ENCODE measurements around the gene PPM1A. TPM values are rescaled to one million over a fixed set of nuclear protein-coding genes. Genes with fewer than 3 reads are reported as not detected.

Gene PPM1A
- total RNA-seq, 3 donors from 2014 or later (not counting 1 experiment from before 2014, with no cell fraction given), result 118 to 126 (median 119) TPM

GRCh38 chr14:60278350-60278749 is 29.3 kb downstream of the PPM1A start:
- H3K27me3 Mint-ChIP-seq (ENCODE audit: low read depth in 2 of 2), result no peaks in the 10 kb centered on the region
- H3K27ac ChIP-seq (ENCODE audit: low read length), result no peak overlapping the region
- H3K9me3 ChIP-seq (ENCODE audit: control insufficient read depth, insufficient read depth, low read length), result no peaks in the 10 kb centered on the region
- peaks cover 9% of the 10 kb centered on the region for H3K36me3 ChIP-seq (ENCODE audit: control insufficient read depth, insufficient read depth, low read length)
- intact Hi-C loops (cut with micrococcal nuclease), result no loop called here
- H3K4me3 ChIP-seq (ENCODE audit: low read length), result no peak overlapping the region
- no peaks in the 10 kb centered on the region for H3K9me3 Mint-ChIP-seq
- 89% methylated on average over 2 of the region's 2 CpGs for WGBS (ENCODE audit: insufficient coverage)
- peak overlapping the region in 1 of 2 donors; percentile 47 for H3K27ac Mint-ChIP-seq
- H3K27me3 ChIP-seq (ENCODE audit: control insufficient read depth, insufficient read depth, low read length), result no peaks in the 10 kb centered on the region
- no peak for ATAC-seq
- peaks cover 4% of the 10 kb centered on the region for H3K4me1 ChIP-seq (ENCODE audit: control insufficient read depth, insufficient read depth, low read length)
- TF ChIP-seq CTCF (IDR thresholded peaks at IDR 0.05), result no peak
- no peak for DNase-seq
- peaks cover 68 to 75% of the 10 kb centered on the region in 2 donors for H3K4me1 Mint-ChIP-seq
- H3K4me3 Mint-ChIP-seq, result no peak overlapping the region
- no peaks in the 10 kb centered on the region for H3K36me3 Mint-ChIP-seq

- Histone ChIP-seq H3K9me3 (ENCODE audit: control insufficient read depth, insufficient read depth, low read length) (no peaks in the 10 kb centered on the region), H3K4me1 (ENCODE audit: control insufficient read depth, insufficient read depth, low read length) (no peaks in the 10 kb centered on the region), H3K4me3 (ENCODE audit: low read length) (no peak overlapping the region), H3K36me3 (ENCODE audit: control insufficient read depth, insufficient read depth, low read length) (peaks cover 55% of the 10 kb centered on the region), H3K27ac (ENCODE audit: low read length) (no peak overlapping the region), H3K27me3 (ENCODE audit: control insufficient read depth, insufficient read depth, low read length) (no peaks in the 10 kb centered on the region)
- Mint-ChIP-seq H3K27me3 (ENCODE audit: low read depth in 2 of 2) (no peaks in the 10 kb centered on the region), H3K4me3 (no peak overlapping the region), H3K27ac (no peak overlapping the region), H3K9me3 (no peaks in the 10 kb centered on the region), H3K36me3 (peaks cover 10% of the 10 kb centered on the region), H3K4me1 (peaks cover 9 to 20% of the 10 kb centered on the region in 2 donors)
- ATAC-seq, result no peak
- no peak for TF ChIP-seq CTCF (IDR thresholded peaks at IDR 0.05)
- DNase-seq, result no peak
- intact Hi-C loops (cut with micrococcal nuclease), result no loop called here
Observed at GRCh38 chr14:60287452-60287851, 38.4 kb downstream of the PPM1A start.

- WGBS (ENCODE audit: insufficient coverage), result no CpG with 5 or more reads among the region's 1 CpG
- no peak for TF ChIP-seq CTCF (IDR thresholded peaks at IDR 0.05)
- peaks cover 55% of the 10 kb centered on the region for H3K36me3 ChIP-seq (ENCODE audit: control insufficient read depth, insufficient read depth, low read length)
- no peaks in the 10 kb centered on the region for H3K27me3 Mint-ChIP-seq (ENCODE audit: low read depth in 2 of 2)
- no peak overlapping the region for H3K4me3 ChIP-seq (ENCODE audit: low read length)
- H3K9me3 Mint-ChIP-seq, result no peaks in the 10 kb centered on the region
- intact Hi-C loops (cut with micrococcal nuclease), result no loop called here
- peaks cover 18% of the 10 kb centered on the region for H3K36me3 Mint-ChIP-seq
- H3K27ac ChIP-seq (ENCODE audit: low read length), result no peak overlapping the region
- H3K27me3 ChIP-seq (ENCODE audit: control insufficient read depth, insufficient read depth, low read length), result no peaks in the 10 kb centered on the region
- ATAC-seq (no peak), DNase-seq (no peak)
- no peaks in the 10 kb centered on the region for H3K4me1 ChIP-seq (ENCODE audit: control insufficient read depth, insufficient read depth, low read length)
- no peak overlapping the region for H3K27ac Mint-ChIP-seq
- no peaks in the 10 kb centered on the region for H3K9me3 ChIP-seq (ENCODE audit: control insufficient read depth, insufficient read depth, low read length)
- peaks cover under 1 to 12% of the 10 kb centered on the region in 2 donors for H3K4me1 Mint-ChIP-seq
- no peak overlapping the region for H3K4me3 Mint-ChIP-seq
Observed at GRCh38 chr14:60288279-60288678, 39.3 kb downstream of the PPM1A start.

GRCh38 chr14:60294411-60295069 is 45.5 kb downstream of the PPM1A start:
- Mint-ChIP-seq H3K36me3 (peaks cover 20% of the 10 kb centered on the region), H3K4me1 (no peaks in the 10 kb centered on the region), H3K27me3 (ENCODE audit: low read depth in 2 of 2) (no peaks in the 10 kb centered on the region), H3K4me3 (no peak overlapping the region), H3K27ac (no peak overlapping the region), H3K9me3 (no peaks in the 10 kb centered on the region)
- no peak for TF ChIP-seq CTCF (IDR thresholded peaks at IDR 0.05)
- intact Hi-C loops (cut with micrococcal nuclease), result no loop called here
- Histone ChIP-seq H3K4me1 (ENCODE audit: control insufficient read depth, insufficient read depth, low read length) (no peaks in the 10 kb centered on the region), H3K27me3 (ENCODE audit: control insufficient read depth, insufficient read depth, low read length) (no peaks in the 10 kb centered on the region), H3K27ac (ENCODE audit: low read length) (no peak overlapping the region), H3K9me3 (ENCODE audit: control insufficient read depth, insufficient read depth, low read length) (no peaks in the 10 kb centered on the region), H3K36me3 (ENCODE audit: control insufficient read depth, insufficient read depth, low read length) (peaks cover 41% of the 10 kb centered on the region), H3K4me3 (ENCODE audit: low read length) (no peak overlapping the region)
- no CpG with 5 or more reads among the region's 3 CpGs for WGBS (ENCODE audit: insufficient coverage)
- ATAC-seq (no peak), DNase-seq (no peak)

Data from natural killer cell (primary cell).